Parathyroid adenoma (tissue), 2 donors: ENCODE data around the gene RPH3AL.

Source experiments
- H2AFZ ChIP-seq: fragments of 300-600 bp; sonication (generic); one replicate; pipeline ENCODE4 v1.7.0; 2017; ENCODE audit warnings: antibody characterized with exemption, mild to moderate bottlenecking
- H3K27ac ChIP-seq: fragments of 300-600 bp; sonication (generic); one replicate; pipeline ENCODE4 v1.7.0; 2017
- H3K27me3 ChIP-seq: fragments of 300-600 bp; sonication (generic); one replicate; pipeline ENCODE4 v1.7.0; 2017; ENCODE audit warnings: low read length; ENCODE audit not compliant: control insufficient read depth, insufficient read depth
- H3K36me3 ChIP-seq: fragments of 300-600 bp; sonication (generic); one replicate; pipeline ENCODE4 v1.7.0; 2017; ENCODE audit warnings: low read length; ENCODE audit not compliant: control insufficient read depth, insufficient read depth
- H3K4me1 ChIP-seq: fragments of 300-600 bp; sonication (generic); one replicate; pipeline ENCODE4 v1.7.0; 2017; ENCODE audit warnings: control low read depth
- H3K4me2 ChIP-seq: fragments of 300-600 bp; sonication (generic); one replicate; pipeline ENCODE4 v1.7.0; 2017; ENCODE audit warnings: low read length
- H3K4me3 ChIP-seq: fragments of 300-600 bp; sonication (generic); one replicate; pipeline ENCODE4 v1.7.0; 2017; ENCODE audit warnings: low read depth, low read length
- H3K79me2 ChIP-seq: fragments of 300-600 bp; sonication (generic); one replicate; pipeline ENCODE4 v1.7.0; 2017; ENCODE audit warnings: control low read depth
- H3K9ac ChIP-seq: fragments of 300-600 bp; sonication (generic); one replicate; pipeline ENCODE4 v1.7.0; 2017; ENCODE audit warnings: mild to moderate bottlenecking
- H3K9me3 ChIP-seq: fragments of 300-600 bp; sonication (generic); one replicate; pipeline ENCODE4 v1.7.0; 2017; ENCODE audit warnings: low read length; ENCODE audit not compliant: control insufficient read depth
- CTCF ChIP-seq: fragments of 300-600 bp; sonication (generic); IDR thresholded peaks from one replicate; pipeline ENCODE4 v1.7.0; 2017; ENCODE audit warnings: antibody characterized with exemption, mild to moderate bottlenecking
- donor health status: primary hyperparathyroidism.

RPH3AL gene

GRCh38 chr17:252456-252855 lies 100.2 kb downstream of the RPH3AL start:
- no peak overlapping the region for H3K27ac ChIP-seq
- no peak overlapping the region for H3K9ac ChIP-seq
- TF ChIP-seq CTCF = no peak
- no peak overlapping the region for H3K4me2 ChIP-seq
- H3K79me2 ChIP-seq = no peaks in the 10 kb centered on the region
- H3K9me3 ChIP-seq = no peaks in the 10 kb centered on the region
- no peaks in the 10 kb centered on the region for H3K36me3 ChIP-seq
- H3K4me3 ChIP-seq = no peak overlapping the region
- H3K4me1 ChIP-seq = no peaks in the 10 kb centered on the region
- H2AFZ ChIP-seq = no peak overlapping the region
- H3K27me3 ChIP-seq = no peaks in the 10 kb centered on the region

GRCh38 chr17:251531-251930 lies 101.1 kb downstream of the RPH3AL start:
- no peak for TF ChIP-seq CTCF
- no peaks in the 10 kb centered on the region for H3K79me2 ChIP-seq
- H3K27ac ChIP-seq = no peak overlapping the region
- H3K4me3 ChIP-seq = no peak overlapping the region
- no peaks in the 10 kb centered on the region for H3K4me1 ChIP-seq
- H3K9me3 ChIP-seq = no peaks in the 10 kb centered on the region
- H3K27me3 ChIP-seq = no peaks in the 10 kb centered on the region
- H3K4me2 ChIP-seq = no peak overlapping the region
- H2AFZ ChIP-seq = no peak overlapping the region
- H3K9ac ChIP-seq = no peak overlapping the region
- no peaks in the 10 kb centered on the region for H3K36me3 ChIP-seq

- Histone ChIP-seq H3K36me3 (no peaks in the 10 kb centered on the region), H3K9ac (no peak overlapping the region), H3K27ac (no peak overlapping the region), H3K9me3 (no peaks in the 10 kb centered on the region), H2AFZ (no peak overlapping the region), H3K4me3 (no peak overlapping the region), H3K4me2 (no peak overlapping the region), H3K27me3 (no peaks in the 10 kb centered on the region), H3K79me2 (no peaks in the 10 kb centered on the region), H3K4me1 (no peaks in the 10 kb centered on the region)
- TF ChIP-seq CTCF = no peak
These were observed 101.9 kb downstream of the RPH3AL start for GRCh38 chr17:250487-251300.

GRCh38 chr17:249236-249993 lies 103.2 kb downstream of the RPH3AL start:
- TF ChIP-seq CTCF = no peak
- no peaks in the 10 kb centered on the region for H3K36me3 ChIP-seq
- no peaks in the 10 kb centered on the region for H3K27me3 ChIP-seq
- H3K9me3 ChIP-seq = no peaks in the 10 kb centered on the region
- no peaks in the 10 kb centered on the region for H3K4me1 ChIP-seq
- H3K4me3 ChIP-seq = no peak overlapping the region
- no peaks in the 10 kb centered on the region for H3K79me2 ChIP-seq
- H3K4me2 ChIP-seq = no peak overlapping the region
- H3K27ac ChIP-seq = no peak overlapping the region
- H3K9ac ChIP-seq = no peak overlapping the region
- H2AFZ ChIP-seq = no peak overlapping the region
